Keratinocyte (primary cell): ENCODE data around the gene RICTOR. TPM values are rescaled to one million over a fixed set of nuclear protein-coding genes. Genes with fewer than 3 reads are reported as not detected.

Experiments used
- DNase-seq: peaks from one replicate; pipeline ENCODE4 v3.0.0-alpha.2; 2011; ENCODE audit warnings: low read depth, missing footprints, low spot score
- FAIRE-seq: peaks from 2 replicates; lab custom pipeline; 2011; peaks lifted over from hg19 to GRCh38; lab: Jason Lieb, UNC
- H2AFZ ChIP-seq: 2 replicates; pipeline ENCODE4 v1.6.0; 2012; ENCODE audit warnings: low read length, control low read depth, inconsistent platforms; ENCODE audit not compliant: control insufficient read depth
- H3K27ac ChIP-seq: 2 replicates; pipeline ENCODE4 v1.5.1; 2011; ENCODE audit warnings: low read length; ENCODE audit not compliant: control insufficient read depth, insufficient read depth
- H3K27me3 ChIP-seq: 3 replicates; pipeline ENCODE4 v1.6.0; 2011; ENCODE audit warnings: low read length; ENCODE audit not compliant: control insufficient read depth, insufficient read depth; ENCODE audit errors: extremely low read depth
- H3K36me3 ChIP-seq, 2 experiments: 2 replicates in 1 of 2; 3 replicates in 1 of 2; pipeline ENCODE4 v1.5.1; 2011; ENCODE audit warnings: low read length in 2 of 2, mild to moderate bottlenecking in 1 of 2; ENCODE audit not compliant: control insufficient read depth in 2 of 2, insufficient read depth in 2 of 2; ENCODE audit errors: extremely low read depth in 1 of 2
- H3K4me1 ChIP-seq: 3 replicates; pipeline ENCODE4 v1.5.1; 2011; ENCODE audit warnings: low read length; ENCODE audit not compliant: control insufficient read depth, insufficient read depth; ENCODE audit errors: extremely low read depth
- H3K4me2 ChIP-seq: 3 replicates; pipeline ENCODE4 v1.6.0; 2011; ENCODE audit warnings: low read depth, low read length; ENCODE audit not compliant: control insufficient read depth, insufficient read depth; ENCODE audit errors: extremely low read depth
- H3K4me3 ChIP-seq, 3 experiments: fragments of 200-600 bp in 1 of 3; sonication (generic) in 1 of 3; 2 replicates in 2 of 3; 3 replicates in 1 of 3; pipeline ENCODE4 v1.5.1; 2011 to 2016; ENCODE audit warnings: low read length in 3 of 3, mild to moderate bottlenecking in 3 of 3, control low read depth in 2 of 3, inconsistent platforms in 1 of 3, low read depth in 1 of 3, mixed read lengths in 1 of 3, mixed run types in 1 of 3, moderate library complexity in 1 of 3; ENCODE audit not compliant: control insufficient read depth in 2 of 3, insufficient read depth in 2 of 3; ENCODE audit errors: extremely low read depth in 1 of 3
- H3K79me2 ChIP-seq: 2 replicates; pipeline ENCODE4 v1.6.0; 2012; ENCODE audit warnings: low read length; ENCODE audit not compliant: control insufficient read depth, insufficient read depth
- H3K9ac ChIP-seq: 3 replicates; pipeline ENCODE4 v1.6.0; 2011; ENCODE audit warnings: low read length; ENCODE audit not compliant: control insufficient read depth, insufficient read depth; ENCODE audit errors: extremely low read depth
- H3K9me1 ChIP-seq: 3 replicates; pipeline ENCODE4 v1.6.0; 2011; ENCODE audit warnings: low read length; ENCODE audit not compliant: control insufficient read depth, insufficient read depth; ENCODE audit errors: extremely low read depth
- H3K9me3 ChIP-seq: 2 replicates; pipeline ENCODE4 v1.5.1; 2012; ENCODE audit warnings: low read depth, low read length; ENCODE audit not compliant: control insufficient read depth
- H4K20me1 ChIP-seq: 3 replicates; pipeline ENCODE4 v1.6.0; 2011; ENCODE audit warnings: low read length; ENCODE audit not compliant: control insufficient read depth, insufficient read depth; ENCODE audit errors: extremely low read depth
- CTCF ChIP-seq, 3 experiments: IDR thresholded peaks in 1 of 3; conservative IDR thresholded peaks in 1 of 3; optimal IDR thresholded peaks in 1 of 3; 2 replicates in 2 of 3; 3 replicates in 1 of 3; pipeline versions ENCODE3 to v1.5.1; 2011; ENCODE audit warnings: low read length in 3 of 3, mild to moderate bottlenecking in 3 of 3, moderate library complexity in 2 of 3, control low read depth in 1 of 3, inconsistent platforms in 1 of 3; ENCODE audit not compliant: insufficient read depth in 2 of 3; ENCODE audit errors: extremely low read depth in 1 of 3
- EZH2 ChIP-seq: IDR thresholded peaks from one replicate; pipeline ENCODE4 v1.6.1; 2012; ENCODE audit warnings: inconsistent platforms, mild to moderate bottlenecking, low read length, moderate library complexity
- dilution Hi-C: fragments of 300-500 bp; cut with MboI; formaldehyde crosslinking; loops from one replicate; pipeline ENCODE4 v1.7.0; 2020; ENCODE audit warnings: low sequenced_read_pairs; ENCODE audit not compliant: extremely low pct_ligation_motif_present
- polyA plus RNA-seq, 5 experiments: library from polyadenylated mRNA; depleted of rRNA in 3 of 5; stranded (reverse) in 3 of 5; stranded (forward) in 1 of 5; unstranded in 1 of 5; fragments of >200 nt; gene quantifications; 1 replicate in 1 of 5; 2 replicates in 3 of 5; 3 replicates in 1 of 5; pipeline versions ENCODE4 v1.2.1 to v1.2.3, GENCODE V29; 2011 to 2012; ENCODE audit warnings: missing spikeins in 2 of 5, low read depth in 1 of 5, low replicate concordance in 1 of 5

Gene RICTOR
- polyA plus RNA-seq, 1 donor (not counting 4 experiments of a cell fraction or from before 2014, with no cell fraction given) = 11.5 TPM

- FAIRE-seq (no peak), DNase-seq (no peak)
- H3K4me1 ChIP-seq = no peaks in the 10 kb centered on the region
- H3K4me2 ChIP-seq = no peak overlapping the region
- no peaks in the 10 kb centered on the region for H3K9me1 ChIP-seq
- no peak overlapping the region for H2AFZ ChIP-seq
- no peaks in the 10 kb centered on the region for H3K27me3 ChIP-seq
- H3K79me2 ChIP-seq = peaks cover 50% of the 10 kb centered on the region
- no peaks in the 10 kb centered on the region for H4K20me1 ChIP-seq
- H3K27ac ChIP-seq = no peak overlapping the region
- no peaks in the 10 kb centered on the region for H3K9me3 ChIP-seq
- no peak overlapping the region for H3K9ac ChIP-seq
- H3K36me3 ChIP-seq = peaks cover 0 to 2% of the 10 kb centered on the region in 2 experiments
- H3K4me3 ChIP-seq = no peak overlapping the region
- TF ChIP-seq EZH2 = no peak
- TF ChIP-seq CTCF (optimal IDR thresholded peaks at IDR 0.05 in 1 of 3, IDR thresholded peaks at IDR 0.05 in 1 of 3, conservative IDR thresholded peaks at IDR 0.05 in 1 of 3; ENCODE audit: extremely low read depth in 1 of 3, insufficient read depth in 2 of 3, low read length in 3 of 3) = no peak
- dilution Hi-C loops = no loop called here
These were observed 19.0 kb downstream of the RICTOR start for GRCh38 chr5:39055027-39055767.

GRCh38 chr5:39053189-39053588 lies 21.0 kb downstream of the RICTOR start:
- Histone ChIP-seq H3K79me2 (peaks cover 49% of the 10 kb centered on the region), H3K9ac (no peak overlapping the region), H2AFZ (no peak overlapping the region), H3K36me3 (peaks cover 0 to 2% of the 10 kb centered on the region in 2 experiments), H4K20me1 (no peaks in the 10 kb centered on the region), H3K9me3 (no peaks in the 10 kb centered on the region), H3K9me1 (no peaks in the 10 kb centered on the region), H3K4me2 (no peak overlapping the region), H3K27me3 (no peaks in the 10 kb centered on the region), H3K4me3 (no peak overlapping the region), H3K4me1 (no peaks in the 10 kb centered on the region), H3K27ac (no peak overlapping the region)
- DNase-seq (no peak), FAIRE-seq (no peak)
- TF ChIP-seq EZH2 (no peak), CTCF (optimal IDR thresholded peaks at IDR 0.05 in 1 of 3, IDR thresholded peaks at IDR 0.05 in 1 of 3, conservative IDR thresholded peaks at IDR 0.05 in 1 of 3; ENCODE audit: extremely low read depth in 1 of 3, insufficient read depth in 2 of 3, low read length in 3 of 3) (no peak)
- dilution Hi-C loops = no loop called here
